ENCODE data around the gene SLCO4A1. TPM values are rescaled to one million over a fixed set of nuclear protein-coding genes. Genes with fewer than 3 reads are reported as not detected.

Gene SLCO4A1
- total RNA-seq, 1 donor = under 0.01 TPM

DNA sequence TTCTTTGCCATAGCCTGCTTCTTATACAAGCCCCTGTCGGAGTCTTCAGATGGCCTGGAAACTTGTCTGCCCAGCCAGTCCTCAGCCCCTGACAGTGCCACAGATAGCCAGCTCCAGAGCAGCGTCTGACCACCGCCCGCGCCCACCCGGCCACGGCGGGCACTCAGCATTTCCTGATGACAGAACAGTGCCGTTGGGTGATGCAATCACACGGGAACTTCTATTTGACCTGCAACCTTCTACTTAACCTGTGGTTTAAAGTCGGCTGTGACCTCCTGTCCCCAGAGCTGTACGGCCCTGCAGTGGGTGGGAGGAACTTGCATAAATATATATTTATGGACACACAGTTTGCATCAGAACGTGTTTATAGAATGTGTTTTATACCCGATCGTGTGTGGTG is 29.5 kb downstream of the SLCO4A1 start:
- TF ChIP-seq, protein P1, sequence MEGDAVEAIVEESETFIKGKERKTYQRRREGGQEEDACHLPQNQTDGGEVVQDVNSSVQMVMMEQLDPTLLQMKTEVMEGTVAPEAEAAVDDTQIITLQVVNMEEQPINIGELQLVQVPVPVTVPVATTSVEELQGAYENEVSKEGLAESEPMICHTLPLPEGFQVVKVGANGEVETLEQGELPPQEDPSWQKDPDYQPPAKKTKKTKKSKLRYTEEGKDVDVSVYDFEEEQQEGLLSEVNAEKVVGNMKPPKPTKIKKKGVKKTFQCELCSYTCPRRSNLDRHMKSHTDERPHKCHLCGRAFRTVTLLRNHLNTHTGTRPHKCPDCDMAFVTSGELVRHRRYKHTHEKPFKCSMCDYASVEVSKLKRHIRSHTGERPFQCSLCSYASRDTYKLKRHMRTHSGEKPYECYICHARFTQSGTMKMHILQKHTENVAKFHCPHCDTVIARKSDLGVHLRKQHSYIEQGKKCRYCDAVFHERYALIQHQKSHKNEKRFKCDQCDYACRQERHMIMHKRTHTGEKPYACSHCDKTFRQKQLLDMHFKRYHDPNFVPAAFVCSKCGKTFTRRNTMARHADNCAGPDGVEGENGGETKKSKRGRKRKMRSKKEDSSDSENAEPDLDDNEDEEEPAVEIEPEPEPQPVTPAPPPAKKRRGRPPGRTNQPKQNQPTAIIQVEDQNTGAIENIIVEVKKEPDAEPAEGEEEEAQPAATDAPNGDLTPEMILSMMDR (IDR thresholded peaks at IDR 0.05; ENCODE audit: extremely low read depth, low read depth, low read length) = no peak
- H4K20me1 ChIP-seq (ENCODE audit: insufficient read depth, low read length) = no peaks in the 10 kb centered on the region
- no peaks in the 10 kb centered on the region for H3K79me2 ChIP-seq (ENCODE audit: insufficient read depth, low read length)
- H3K4me3 ChIP-seq (ENCODE audit: insufficient read depth, low read length) = no peak overlapping the region
- H3K9me3 ChIP-seq (ENCODE audit: low read depth, low read length) = no peaks in the 10 kb centered on the region
- no peaks in the 10 kb centered on the region for H3K36me3 ChIP-seq (ENCODE audit: insufficient read depth, low read length)
- peaks cover 22% of the 10 kb centered on the region for H3K27me3 ChIP-seq (ENCODE audit: insufficient read depth, low read length)
- H3K4me1 ChIP-seq (ENCODE audit: insufficient read depth, low read length) = no peaks in the 10 kb centered on the region
- DNase-seq (ENCODE audit: insufficient read length, low spot score, missing footprints) = no peak
- H3K4me2 ChIP-seq (ENCODE audit: insufficient read depth, low read length) = no peak overlapping the region
- no peak overlapping the region for H3K27ac ChIP-seq (ENCODE audit: low read depth, low read length)
- H2AFZ ChIP-seq (ENCODE audit: low read length) = no peak overlapping the region

DNA sequence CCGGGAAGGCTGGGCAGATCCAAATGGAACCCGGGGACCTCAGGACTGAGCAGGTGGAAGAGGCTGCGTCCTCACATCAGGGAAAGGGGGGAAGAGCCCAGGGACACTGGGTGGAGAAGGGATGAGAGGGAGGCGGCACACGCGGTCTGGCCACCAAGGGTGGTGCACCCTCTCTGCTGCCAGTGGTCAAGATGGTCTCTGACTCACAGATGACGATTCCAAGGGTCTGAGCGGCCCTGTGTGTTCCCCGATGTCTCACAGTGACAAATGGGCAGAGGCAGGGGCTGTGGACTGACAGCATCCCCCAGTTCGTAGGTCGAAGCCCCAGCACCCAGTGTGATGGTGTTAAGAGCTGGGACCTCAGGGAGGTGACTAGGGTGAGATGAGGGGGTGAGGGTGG is 32.1 kb downstream of the SLCO4A1 start:
- no peak for DNase-seq (ENCODE audit: insufficient read length, low spot score, missing footprints)
- H2AFZ ChIP-seq (ENCODE audit: low read length) = no peak overlapping the region
- no peaks in the 10 kb centered on the region for H3K36me3 ChIP-seq (ENCODE audit: insufficient read depth, low read length)
- H3K4me3 ChIP-seq (ENCODE audit: insufficient read depth, low read length) = no peak overlapping the region
- TF ChIP-seq, protein P1 (IDR thresholded peaks at IDR 0.05; ENCODE audit: extremely low read depth, low read depth, low read length) = no peak
- no peaks in the 10 kb centered on the region for H3K9me3 ChIP-seq (ENCODE audit: low read depth, low read length)
- no peaks in the 10 kb centered on the region for H3K79me2 ChIP-seq (ENCODE audit: insufficient read depth, low read length)
- no peak overlapping the region for H3K27ac ChIP-seq (ENCODE audit: low read depth, low read length)
- no peaks in the 10 kb centered on the region for H3K4me1 ChIP-seq (ENCODE audit: insufficient read depth, low read length)
- peaks cover 12% of the 10 kb centered on the region for H3K27me3 ChIP-seq (ENCODE audit: insufficient read depth, low read length)
- H3K4me2 ChIP-seq (ENCODE audit: insufficient read depth, low read length) = no peak overlapping the region
- no peaks in the 10 kb centered on the region for H4K20me1 ChIP-seq (ENCODE audit: insufficient read depth, low read length)

DNA sequence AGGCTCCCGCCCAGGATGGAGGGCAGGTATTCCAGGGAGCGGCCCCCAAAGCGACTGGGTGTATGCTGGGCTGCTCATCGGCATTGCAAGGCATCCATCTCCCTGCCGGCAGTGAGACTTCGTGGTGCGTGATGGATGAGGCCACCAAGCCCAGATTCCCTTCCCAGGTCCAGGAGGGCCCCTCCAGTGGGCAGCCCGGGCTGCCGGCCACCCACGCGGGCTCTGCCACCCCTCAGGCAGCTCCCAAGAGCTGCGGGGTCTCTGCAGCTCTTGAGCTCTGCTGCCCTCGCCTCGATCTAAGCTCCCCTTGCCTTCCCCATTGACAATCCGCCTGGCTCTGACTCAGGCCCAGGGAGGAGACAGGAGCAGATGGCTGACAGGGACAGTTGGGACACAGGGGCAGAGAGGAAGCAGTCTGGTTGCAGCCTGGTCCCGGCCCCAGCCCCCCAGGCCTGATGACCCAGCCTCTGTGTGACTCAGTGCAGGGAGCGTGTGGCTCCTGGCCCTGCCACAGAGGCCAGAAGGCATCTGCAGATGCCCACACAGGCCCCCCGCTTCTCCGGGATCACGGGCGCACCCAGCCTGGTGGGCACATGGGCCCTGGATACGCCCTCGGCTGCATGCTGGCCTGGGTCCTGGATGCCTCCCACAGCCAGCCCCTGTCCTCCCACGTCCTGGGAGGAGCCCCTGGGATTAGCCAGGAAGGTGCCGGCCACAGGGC is 33.0 kb downstream of the SLCO4A1 start:
- no peak for DNase-seq (ENCODE audit: insufficient read length, low spot score, missing footprints)
- peaks cover 12% of the 10 kb centered on the region for H3K27me3 ChIP-seq (ENCODE audit: insufficient read depth, low read length)
- H3K4me1 ChIP-seq (ENCODE audit: insufficient read depth, low read length) = no peaks in the 10 kb centered on the region
- no peaks in the 10 kb centered on the region for H4K20me1 ChIP-seq (ENCODE audit: insufficient read depth, low read length)
- TF ChIP-seq, protein P1 (IDR thresholded peaks at IDR 0.05; ENCODE audit: extremely low read depth, low read depth, low read length) = no peak
- no peak overlapping the region for H3K4me3 ChIP-seq (ENCODE audit: insufficient read depth, low read length)
- H3K9me3 ChIP-seq (ENCODE audit: low read depth, low read length) = peaks cover 4% of the 10 kb centered on the region
- no peaks in the 10 kb centered on the region for H3K36me3 ChIP-seq (ENCODE audit: insufficient read depth, low read length)
- no peaks in the 10 kb centered on the region for H3K79me2 ChIP-seq (ENCODE audit: insufficient read depth, low read length)
- no peak overlapping the region for H3K27ac ChIP-seq (ENCODE audit: low read depth, low read length)
- H3K4me2 ChIP-seq (ENCODE audit: insufficient read depth, low read length) = no peak overlapping the region
- H2AFZ ChIP-seq (ENCODE audit: low read length) = no peak overlapping the region

DNA sequence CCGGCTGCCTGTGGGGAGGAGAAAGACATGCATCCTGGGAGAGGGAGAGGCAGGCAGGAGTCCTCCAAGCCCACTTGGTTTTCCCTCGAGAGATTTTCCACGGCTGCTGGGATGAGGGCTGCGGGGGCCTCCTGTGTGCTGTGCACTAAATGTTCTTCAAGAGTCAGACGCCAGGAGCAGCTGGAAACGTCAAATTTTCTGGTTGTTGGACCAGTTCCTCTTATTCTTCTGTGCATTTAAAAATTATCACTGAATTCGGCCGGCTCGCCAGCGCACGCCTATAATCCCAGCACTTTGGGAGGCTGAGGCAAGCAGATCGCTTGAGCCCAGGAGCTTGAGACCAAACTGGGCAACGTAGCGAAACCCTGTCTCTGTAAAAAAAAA is 33.6 kb downstream of the SLCO4A1 start:
- peaks cover 12% of the 10 kb centered on the region for H3K27me3 ChIP-seq (ENCODE audit: insufficient read depth, low read length)
- no peak overlapping the region for H2AFZ ChIP-seq (ENCODE audit: low read length)
- DNase-seq (ENCODE audit: insufficient read length, low spot score, missing footprints) = no peak
- TF ChIP-seq, protein P1 (IDR thresholded peaks at IDR 0.05; ENCODE audit: extremely low read depth, low read depth, low read length) = no peak
- H3K9me3 ChIP-seq (ENCODE audit: low read depth, low read length) = peaks cover 4% of the 10 kb centered on the region
- H3K4me3 ChIP-seq (ENCODE audit: insufficient read depth, low read length) = no peak overlapping the region
- no peaks in the 10 kb centered on the region for H3K79me2 ChIP-seq (ENCODE audit: insufficient read depth, low read length)
- no peak overlapping the region for H3K27ac ChIP-seq (ENCODE audit: low read depth, low read length)
- H3K36me3 ChIP-seq (ENCODE audit: insufficient read depth, low read length) = no peaks in the 10 kb centered on the region
- no peaks in the 10 kb centered on the region for H3K4me1 ChIP-seq (ENCODE audit: insufficient read depth, low read length)
- no peaks in the 10 kb centered on the region for H4K20me1 ChIP-seq (ENCODE audit: insufficient read depth, low read length)
- H3K4me2 ChIP-seq (ENCODE audit: insufficient read depth, low read length) = no peak overlapping the region
